GM19035 (cell line): ENCODE measurements around the gene GPC6.

Source experiments
- ATAC-seq: cut with Tn5 transposase; IDR thresholded peaks from one replicate; pipeline ENCODE4 v1.9.1; 2021; ENCODE audit not compliant: unreplicated experiment

The GPC6 gene

GRCh38 chr13:94009701-94010100 lies 783.1 kb downstream of the GPC6 start:
- no peak for ATAC-seq

- ATAC-seq = no peak
These were observed 787.9 kb downstream of the GPC6 start for GRCh38 chr13:94014461-94014860.

- no peak for ATAC-seq
These were observed 793.8 kb downstream of the GPC6 start for GRCh38 chr13:94020426-94020825.

- no peak for ATAC-seq
These were observed 794.2 kb downstream of the GPC6 start for GRCh38 chr13:94020833-94021232.

- no peak for ATAC-seq
These were observed 801.6 kb downstream of the GPC6 start for GRCh38 chr13:94028234-94028633.

- no peak for ATAC-seq
These were observed 802.0 kb downstream of the GPC6 start for GRCh38 chr13:94028650-94029049.

- no peak for ATAC-seq
These were observed 804.0 kb downstream of the GPC6 start for GRCh38 chr13:94030415-94031119.

- no peak for ATAC-seq
These were observed 805.0 kb downstream of the GPC6 start for GRCh38 chr13:94031609-94032008.

- no peak for ATAC-seq
These were observed 806.5 kb downstream of the GPC6 start for GRCh38 chr13:94033098-94033497.

GRCh38 chr13:94033830-94034642 lies 807.4 kb downstream of the GPC6 start:
- no peak for ATAC-seq

GRCh38 chr13:94050039-94050438 lies 823.4 kb downstream of the GPC6 start:
- no peak for ATAC-seq

GRCh38 chr13:94050686-94051085 lies 824.1 kb downstream of the GPC6 start:
- ATAC-seq = no peak

- no peak for ATAC-seq
These were observed 827.5 kb downstream of the GPC6 start for GRCh38 chr13:94053986-94054593.

GRCh38 chr13:94056362-94056990 lies 829.9 kb downstream of the GPC6 start:
- no peak for ATAC-seq

GRCh38 chr13:94057618-94058186 lies 831.1 kb downstream of the GPC6 start:
- ATAC-seq = no peak

GRCh38 chr13:94058821-94059360 lies 832.3 kb downstream of the GPC6 start:
- no peak for ATAC-seq

GRCh38 chr13:94061301-94061700 lies 834.7 kb downstream of the GPC6 start:
- no peak for ATAC-seq

GRCh38 chr13:94063096-94063495 lies 836.5 kb downstream of the GPC6 start:
- no peak for ATAC-seq

- ATAC-seq = no peak
These were observed 837.2 kb downstream of the GPC6 start for GRCh38 chr13:94063848-94064247.

GRCh38 chr13:94065741-94066140 lies 839.1 kb downstream of the GPC6 start:
- no peak for ATAC-seq
